ENCODE results near the gene SSX5.
"Not testable (repeated sequence)": the region's sequence is repeated elsewhere in the genome, so short reads cannot be mapped to it uniquely, and the experiment has no call there.

Gene SSX5

GRCh38 chrX:48196745-48197201 is at the start of gene SSX5:
Gene SSX5 (minus strand): TSS chrX:48196795. CDS start chrX:48195358, 1,437 bp downstream.
- no peak for DNase-seq

GRCh38 chrX:48224196-48224595 is 27.6 kb upstream of the SSX5 start:
- DNase-seq, result not testable (repeated sequence)

- DNase-seq, result not testable (repeated sequence)
Measured at GRCh38 chrX:48214341-48214740, 17.7 kb upstream of the SSX5 start.

GRCh38 chrX:48190024-48190423 is 6.6 kb downstream of the SSX5 start:
- not testable (repeated sequence) for DNase-seq

GRCh38 chrX:48181882-48182281 is 14.7 kb downstream of the SSX5 start:
- not testable (repeated sequence) for DNase-seq

- DNase-seq, result no peak
Measured at GRCh38 chrX:48180811-48181210, 15.8 kb downstream of the SSX5 start.

GRCh38 chrX:48179691-48180090 is 16.9 kb downstream of the SSX5 start:
- DNase-seq, result no peak

- DNase-seq, result not testable (repeated sequence)
Measured at GRCh38 chrX:48166322-48166721, 30.3 kb downstream of the SSX5 start.

GRCh38 chrX:48165241-48165640 is 31.4 kb downstream of the SSX5 start:
- DNase-seq, result no peak

- DNase-seq, result no peak
Measured at GRCh38 chrX:48156014-48156413, 40.6 kb downstream of the SSX5 start.

GRCh38 chrX:48154796-48155195 is 41.8 kb downstream of the SSX5 start:
- no peak for DNase-seq

GRCh38 chrX:48153769-48154168 is 42.8 kb downstream of the SSX5 start:
- no peak for DNase-seq

- DNase-seq, result not testable (repeated sequence)
Measured at GRCh38 chrX:48142697-48143096, 53.9 kb downstream of the SSX5 start.

GRCh38 chrX:48141810-48142508 is 54.6 kb downstream of the SSX5 start:
- DNase-seq, result not testable (repeated sequence)

GRCh38 chrX:48139076-48139475 is 57.5 kb downstream of the SSX5 start:
- DNase-seq, result not testable (repeated sequence)
